ENCODE measurements around the gene CXADR.

DNA sequence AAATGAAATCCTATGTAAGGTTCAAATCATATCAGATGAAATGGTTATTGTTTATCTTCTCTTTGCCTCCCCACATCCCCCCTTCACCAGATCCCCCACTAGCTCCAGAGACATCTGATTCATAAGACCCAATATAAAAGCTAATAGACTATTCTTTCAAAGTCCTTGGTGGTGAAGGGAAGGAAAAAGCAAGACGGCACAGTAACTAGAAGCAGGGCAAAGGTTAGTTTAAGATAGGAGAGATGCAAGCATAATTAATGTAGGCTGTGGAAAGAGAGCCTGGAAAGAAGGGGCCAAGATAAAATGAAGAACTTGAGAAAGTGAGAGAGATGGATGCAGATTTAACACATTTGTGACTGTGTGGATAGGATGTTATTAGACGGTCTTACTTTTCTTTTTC, 66.0 kb downstream of the CXADR start:
- no peak for TF ChIP-seq CTCF (IDR thresholded peaks at IDR 0.05; ENCODE audit: low read depth, low read length, poor library complexity, severe bottlenecking)
- TF ChIP-seq EZH2phosphoT487 (IDR thresholded peaks at IDR 0.05; ENCODE audit: borderline replicate concordance, low read length), result no peak

Measured in DOHH2 (cell line).